ENCODE data around the gene LEFTY2.

DNA sequence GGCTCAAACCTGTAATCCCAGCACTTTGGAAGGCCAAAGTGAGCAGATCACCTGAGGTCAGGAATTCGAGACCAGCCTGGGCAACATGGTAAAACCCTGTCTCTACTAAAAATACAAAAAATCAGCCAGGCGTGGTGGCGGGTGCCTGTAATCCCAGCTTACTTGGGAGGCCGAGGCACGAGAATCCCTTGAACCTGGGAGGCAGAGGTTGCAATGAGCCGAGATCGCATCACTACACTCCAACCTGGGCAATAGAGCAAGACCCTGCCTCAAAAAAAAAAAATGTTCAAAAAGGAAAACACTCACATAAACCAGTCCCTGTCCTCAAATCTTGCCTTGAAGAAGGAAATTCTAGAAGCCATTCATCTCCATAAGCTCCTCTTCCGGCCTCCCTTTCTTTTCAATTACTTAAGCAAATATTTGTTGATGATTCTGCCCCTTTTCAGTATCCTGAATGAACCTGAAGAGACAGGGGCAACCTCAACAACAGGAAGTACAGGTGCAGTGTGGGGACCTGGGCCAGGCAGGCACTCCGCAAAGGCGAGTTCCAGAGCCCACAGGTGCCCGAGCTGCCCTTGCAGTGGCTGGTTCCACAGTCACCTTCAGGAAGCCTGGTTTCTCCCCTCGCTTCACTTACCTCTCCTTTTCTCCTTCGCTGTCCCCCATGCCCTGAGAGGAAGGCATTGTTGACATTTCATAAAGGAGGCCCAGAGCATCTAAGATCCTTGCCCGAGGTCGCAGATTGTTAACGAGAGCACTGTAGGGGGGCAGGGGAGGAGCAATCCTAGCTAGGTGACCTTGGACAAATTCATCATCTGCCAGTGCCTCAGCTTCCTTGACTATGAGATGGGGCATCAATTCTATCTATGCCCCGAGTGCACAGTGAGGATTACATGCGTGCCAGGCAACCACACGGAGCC is 43.2 kb downstream of the LEFTY2 start:
- TF ChIP-seq MXI1 (IDR thresholded peaks at IDR 0.05; ENCODE audit: low read depth, low read length) = no peak
- TF ChIP-seq, protein P1, sequence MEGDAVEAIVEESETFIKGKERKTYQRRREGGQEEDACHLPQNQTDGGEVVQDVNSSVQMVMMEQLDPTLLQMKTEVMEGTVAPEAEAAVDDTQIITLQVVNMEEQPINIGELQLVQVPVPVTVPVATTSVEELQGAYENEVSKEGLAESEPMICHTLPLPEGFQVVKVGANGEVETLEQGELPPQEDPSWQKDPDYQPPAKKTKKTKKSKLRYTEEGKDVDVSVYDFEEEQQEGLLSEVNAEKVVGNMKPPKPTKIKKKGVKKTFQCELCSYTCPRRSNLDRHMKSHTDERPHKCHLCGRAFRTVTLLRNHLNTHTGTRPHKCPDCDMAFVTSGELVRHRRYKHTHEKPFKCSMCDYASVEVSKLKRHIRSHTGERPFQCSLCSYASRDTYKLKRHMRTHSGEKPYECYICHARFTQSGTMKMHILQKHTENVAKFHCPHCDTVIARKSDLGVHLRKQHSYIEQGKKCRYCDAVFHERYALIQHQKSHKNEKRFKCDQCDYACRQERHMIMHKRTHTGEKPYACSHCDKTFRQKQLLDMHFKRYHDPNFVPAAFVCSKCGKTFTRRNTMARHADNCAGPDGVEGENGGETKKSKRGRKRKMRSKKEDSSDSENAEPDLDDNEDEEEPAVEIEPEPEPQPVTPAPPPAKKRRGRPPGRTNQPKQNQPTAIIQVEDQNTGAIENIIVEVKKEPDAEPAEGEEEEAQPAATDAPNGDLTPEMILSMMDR (IDR thresholded peaks at IDR 0.05) = no peak
- TF ChIP-seq FOXM1 (IDR thresholded peaks at IDR 0.05; ENCODE audit: low read depth) = no peak

Data from SK-N-SH (cell line).